HEK293 (cell line): Measurements from ENCODE around the gene DBNL.

Experiments used
- CTCF ChIP-seq: fragments of 450-650 bp; formaldehyde crosslinking; IDR thresholded peaks from 2 replicates; pipeline ENCODE4 v1.5.1; 2016; ENCODE audit warnings: missing biosample characterization, missing genetic modification characterization
- FEZF1 ChIP-seq: fragments of 450-650 bp; formaldehyde crosslinking; IDR thresholded peaks from 2 replicates; pipeline ENCODE4 v1.5.1; 2016; ENCODE audit warnings: missing biosample characterization, missing genetic modification characterization
- KLF16 ChIP-seq: fragments of 450-650 bp; formaldehyde crosslinking; IDR thresholded peaks from 2 replicates; pipeline ENCODE4 v1.5.1; 2017; ENCODE audit warnings: missing biosample characterization, missing genetic modification characterization
- TRIM28 ChIP-seq: IDR thresholded peaks from 2 replicates; pipeline ENCODE4 v1.6.1; 2011; ENCODE audit warnings: low read length, control low read depth, borderline replicate concordance
- TSHZ1 ChIP-seq: fragments of 450-650 bp; formaldehyde crosslinking; IDR thresholded peaks from 2 replicates; pipeline ENCODE4 v1.5.1; 2016; ENCODE audit warnings: missing biosample characterization, missing genetic modification characterization, borderline replicate concordance
- WT1 ChIP-seq: fragments of 450-650 bp; formaldehyde crosslinking; IDR thresholded peaks from 2 replicates; pipeline ENCODE4 v1.5.1; 2016; ENCODE audit warnings: missing biosample characterization, missing genetic modification characterization
- ZNF10 ChIP-seq: fragments of 450-650 bp; formaldehyde crosslinking; IDR thresholded peaks from 2 replicates; pipeline ENCODE4 v1.5.1; 2017; ENCODE audit warnings: missing biosample characterization, missing genetic modification characterization
- ZNF121 ChIP-seq: fragments of 450-650 bp; formaldehyde crosslinking; IDR thresholded peaks from 2 replicates; pipeline ENCODE4 v1.5.1; 2016; ENCODE audit warnings: missing biosample characterization, missing genetic modification characterization
- ZNF169 ChIP-seq: fragments of 450-650 bp; formaldehyde crosslinking; IDR thresholded peaks from 2 replicates; pipeline ENCODE4 v1.5.1; 2016; ENCODE audit warnings: missing biosample characterization, missing genetic modification characterization
- ZNF174 ChIP-seq: fragments of 450-650 bp; formaldehyde crosslinking; IDR thresholded peaks from 2 replicates; pipeline ENCODE4 v1.5.0; 2017; ENCODE audit warnings: missing biosample characterization, mild to moderate bottlenecking, missing genetic modification characterization
- ZNF354C ChIP-seq: fragments of 450-650 bp; formaldehyde crosslinking; IDR thresholded peaks from 2 replicates; pipeline ENCODE4 v1.5.1; 2016; ENCODE audit warnings: missing biosample characterization, missing genetic modification characterization, low read depth, borderline replicate concordance
- ZNF366 ChIP-seq: fragments of 450-650 bp; formaldehyde crosslinking; conservative IDR thresholded peaks from 2 replicates; pipeline ENCODE4 v1.5.1; 2016; ENCODE audit warnings: missing biosample characterization, missing genetic modification characterization

- no peak for TF ChIP-seq FEZF1 (tag by site-specific recombination)
- no peak for TF ChIP-seq KLF16 (tag by site-specific recombination)
- no peak for TF ChIP-seq ZNF354C (tag by site-specific recombination)
- no peak for TF ChIP-seq CTCF (tag by site-specific recombination)
- TF ChIP-seq TRIM28 = no peak
- TF ChIP-seq TSHZ1 (tag by site-specific recombination) = no peak
- no peak for TF ChIP-seq ZNF121 (tag by site-specific recombination)
- no peak for TF ChIP-seq ZNF174 (tag by site-specific recombination)
- no peak for TF ChIP-seq WT1 (tag by site-specific recombination)
- TF ChIP-seq ZNF10 = no peak
- TF ChIP-seq ZNF169 (tag by site-specific recombination) = no peak
- TF ChIP-seq ZNF366 (tag by site-specific recombination) = no peak
Observed at GRCh38 chr7:44057181-44057848, 12.8 kb downstream of the DBNL start.
